H1 (cell line): ENCODE results near the gene TFR2. TPM values are rescaled to one million over a fixed set of nuclear protein-coding genes. Genes with fewer than 3 reads are reported as not detected.

Experiments used
- CTCF ChIA-PET: fragments of 300-600 bp; sonication (Branson Sonifier 250); formaldehyde crosslinking; loops from one replicate; lab custom pipeline; 2021; ENCODE audit not compliant: partially characterized antibody; lab: Charles Lee
- POLR2A ChIA-PET: fragments of 300-600 bp; sonication (Branson Sonifier 250); formaldehyde crosslinking; loops from one replicate; lab custom pipeline; 2021; ENCODE audit warnings: inconsistent platforms; ENCODE audit not compliant: partially characterized antibody; lab: Charles Lee
- DNase-seq, 2 experiments: peaks; one replicate each; pipeline versions ENCODE4 v3.0.0 to v3.0.0-alpha.2; 2010 to 2022; ENCODE audit warnings: low spot score in 2 of 2, low read depth in 1 of 2, mixed read lengths in 1 of 2
- FAIRE-seq: peaks from 2 replicates; lab custom pipeline; 2011; peaks lifted over from hg19 to GRCh38; lab: Jason Lieb, UNC
- H2AFZ ChIP-seq: 2 replicates; pipeline ENCODE4 v1.8.1; 2012; ENCODE audit warnings: low read length, inconsistent platforms
- H2AK5ac ChIP-seq: 2 replicates; pipeline ENCODE4 v1.6.1; 2013; ENCODE audit warnings: low read depth, low read length
- H2BK120ac ChIP-seq: replicated peaks from 2 replicates; pipeline ENCODE3; 2013; ENCODE audit warnings: low read depth, low read length, inconsistent platforms
- H2BK12ac ChIP-seq: 2 replicates; pipeline ENCODE4 v1.6.1; 2013; ENCODE audit warnings: low read depth, low read length
- H2BK15ac ChIP-seq: 2 replicates; pipeline ENCODE4 v1.6.1; 2013; ENCODE audit warnings: low read length
- H2BK20ac ChIP-seq: 2 replicates; pipeline ENCODE4 v1.6.1; 2013; ENCODE audit warnings: low read length
- H2BK5ac ChIP-seq: 2 replicates; pipeline ENCODE4 v1.6.1; 2013; ENCODE audit warnings: low read depth, low read length
- H3K14ac ChIP-seq: 2 replicates; pipeline ENCODE4 v1.6.1; 2013; ENCODE audit warnings: inconsistent platforms; ENCODE audit not compliant: insufficient read length
- H3K18ac ChIP-seq: 2 replicates; pipeline ENCODE4 v1.6.1; 2013; ENCODE audit warnings: low read length; ENCODE audit errors: extremely low read depth
- H3K23ac ChIP-seq: 2 replicates; pipeline ENCODE4 v1.6.1; 2013; ENCODE audit warnings: inconsistent platforms; ENCODE audit not compliant: insufficient read length
- H3K23me2 ChIP-seq: 2 replicates; pipeline ENCODE4 v1.6.1; 2013; ENCODE audit warnings: low read depth, low read length
- H3K27ac ChIP-seq: 2 replicates; pipeline ENCODE4 v1.6.1; 2011; ENCODE audit warnings: low read depth, low read length, inconsistent platforms
- H3K27me3 ChIP-seq, 4 experiments: replicated peaks in 1 of 4; 1 replicate in 1 of 4; 2 replicates in 3 of 4; pipeline versions ENCODE4 v1.6.1 to v1.8.1; 2011 to 2013; ENCODE audit warnings: low read length in 3 of 4, mild to moderate bottlenecking in 3 of 4, inconsistent platforms in 2 of 4, mixed read lengths in 2 of 4, moderate library complexity in 1 of 4; ENCODE audit not compliant: control insufficient read depth in 3 of 4, insufficient read depth in 3 of 4; ENCODE audit errors: extremely low read depth in 1 of 4
- H3K36me3 ChIP-seq, 4 experiments: 2 replicates each; pipeline versions ENCODE4 v1.6.1 to v1.8.1; 2011 to 2013; ENCODE audit warnings: mild to moderate bottlenecking in 4 of 4, low read length in 3 of 4, moderate library complexity in 2 of 4, control low read depth in 1 of 4, inconsistent platforms in 1 of 4; ENCODE audit not compliant: insufficient read depth in 4 of 4, control insufficient read depth in 2 of 4
- H3K4ac ChIP-seq: replicated peaks from 2 replicates; pipeline ENCODE3; 2013; ENCODE audit warnings: low read length, low read depth, mixed read lengths, inconsistent platforms; ENCODE audit not compliant: insufficient read length
- H3K4me1 ChIP-seq, 4 experiments: replicated peaks in 1 of 4; 1 replicate in 1 of 4; 2 replicates in 3 of 4; pipeline versions ENCODE4 v1.6.1 to v1.8.1; 2011 to 2013; ENCODE audit warnings: low read length in 3 of 4, inconsistent platforms in 2 of 4, mixed read lengths in 1 of 4; ENCODE audit not compliant: insufficient read depth in 4 of 4, control insufficient read depth in 3 of 4
- H3K4me2 ChIP-seq, 2 experiments: 2 replicates each; pipeline versions ENCODE4 v1.6.1 to v1.8.1; 2011 to 2013; ENCODE audit warnings: low read depth in 2 of 2, low read length in 2 of 2, control low read depth in 1 of 2, inconsistent platforms in 1 of 2, mild to moderate bottlenecking in 1 of 2; ENCODE audit not compliant: insufficient read depth in 1 of 2
- H3K4me3 ChIP-seq, 4 experiments: fragments of 200-600, 300-600 bp in 1 of 4; sonication (generic), shearing (Covaris generic), sonication (Bioruptor Twin) in 1 of 4; 2 replicates each; pipeline versions ENCODE4 v1.5.1 to v1.8.1; 2011 to 2016; ENCODE audit warnings: low read length in 4 of 4, low read depth in 3 of 4, control low read depth in 2 of 4, inconsistent platforms in 2 of 4, mild to moderate bottlenecking in 2 of 4, mixed read lengths in 1 of 4, moderate library complexity in 1 of 4; ENCODE audit not compliant: insufficient read depth in 2 of 4; ENCODE audit errors: extremely low read depth in 1 of 4
- H3K56ac ChIP-seq: replicated peaks from 2 replicates; pipeline ENCODE3; 2013; ENCODE audit warnings: low read depth, mild to moderate bottlenecking, mixed read lengths, low read length, inconsistent platforms; ENCODE audit not compliant: insufficient read length
- H3K79me1 ChIP-seq: 2 replicates; pipeline ENCODE4 v1.6.1; 2013; ENCODE audit warnings: low read depth, low read length, control low read depth
- H3K79me2 ChIP-seq, 2 experiments: 2 replicates each; pipeline versions ENCODE4 v1.6.1 to v1.8.1; 2012 to 2013; ENCODE audit warnings: low read length in 2 of 2, mild to moderate bottlenecking in 2 of 2, inconsistent platforms in 1 of 2; ENCODE audit not compliant: insufficient read depth in 2 of 2, control insufficient read depth in 1 of 2
- H3K9ac ChIP-seq, 4 experiments: replicated peaks in 1 of 4; 1 replicate in 1 of 4; 2 replicates in 3 of 4; pipeline versions ENCODE4 v1.6.1 to v1.8.1; 2011 to 2013; ENCODE audit warnings: low read depth in 3 of 4, low read length in 3 of 4, control low read depth in 2 of 4, mild to moderate bottlenecking in 2 of 4, moderate library complexity in 2 of 4, inconsistent platforms in 1 of 4; ENCODE audit errors: extremely low read depth in 1 of 4
- H3K9me3 ChIP-seq, 2 experiments: 2 replicates each; pipeline versions ENCODE4 v1.6.1 to v1.8.1; 2012 to 2013; ENCODE audit warnings: mild to moderate bottlenecking in 2 of 2, moderate library complexity in 2 of 2, control low read depth in 1 of 2, inconsistent platforms in 1 of 2, low read depth in 1 of 2, low read length in 1 of 2, mixed read lengths in 1 of 2; ENCODE audit not compliant: insufficient read depth in 2 of 2
- H4K20me1 ChIP-seq, 2 experiments: replicated peaks in 1 of 2; 2 replicates each; pipeline versions ENCODE3 to v1.8.1; 2011 to 2013; ENCODE audit warnings: inconsistent platforms in 2 of 2, low read length in 2 of 2, mild to moderate bottlenecking in 1 of 2; ENCODE audit not compliant: insufficient read depth in 2 of 2, control insufficient read depth in 1 of 2
- H4K5ac ChIP-seq: 2 replicates; pipeline ENCODE4 v1.6.1; 2013; ENCODE audit warnings: low read length, low read depth, mixed read lengths, inconsistent platforms; ENCODE audit not compliant: insufficient read length
- H4K8ac ChIP-seq: 2 replicates; pipeline ENCODE4 v1.8.0; 2013; ENCODE audit warnings: mild to moderate bottlenecking, moderate library complexity, low read length, inconsistent platforms; ENCODE audit not compliant: insufficient read depth; ENCODE audit errors: extremely low read depth
- H4K91ac ChIP-seq: replicated peaks from 2 replicates; pipeline ENCODE3; 2013; ENCODE audit warnings: low read length, mixed read lengths, inconsistent platforms; ENCODE audit not compliant: insufficient read length
- EGR1 ChIP-seq: IDR thresholded peaks from 2 replicates; pipeline ENCODE4 v1.6.1; 2011; ENCODE audit warnings: low read depth, low read length, borderline replicate concordance
- EP300 ChIP-seq, 2 experiments: IDR thresholded peaks; 1 replicate in 1 of 2; 2 replicates in 1 of 2; pipeline ENCODE4 v1.6.1; 2011 to 2012; ENCODE audit warnings: low read depth in 2 of 2, low read length in 2 of 2, mild to moderate bottlenecking in 2 of 2, borderline replicate concordance in 1 of 2, inconsistent platforms in 1 of 2, moderate library complexity in 1 of 2
- GABPA ChIP-seq: IDR thresholded peaks from 2 replicates; pipeline ENCODE4 v1.6.1; 2011; ENCODE audit warnings: mild to moderate bottlenecking, low read length, moderate library complexity, borderline replicate concordance; ENCODE audit not compliant: insufficient read depth
- KDM1A ChIP-seq: fragments of 200-600, 300-600 bp; sonication (generic); IDR thresholded peaks from 2 replicates; pipeline ENCODE4 v1.7.1; 2016; ENCODE audit warnings: mild to moderate bottlenecking, low read length, borderline replicate concordance
- POLR2AphosphoS5 ChIP-seq: IDR thresholded peaks from 2 replicates; pipeline ENCODE4 v1.6.1; 2011; ENCODE audit warnings: low read depth, low read length
- RNF2 ChIP-seq: fragments of 200-900, 300-1000 bp; sonication (generic); IDR thresholded peaks from 2 replicates; pipeline ENCODE4 v1.7.1; 2016; ENCODE audit warnings: borderline replicate concordance, low read depth, mild to moderate bottlenecking, antibody characterized with exemption, low read length; ENCODE audit not compliant: poor library complexity, severe bottlenecking; ENCODE audit errors: missing control alignments
- RXRA ChIP-seq: IDR thresholded peaks from 2 replicates; pipeline ENCODE4 v1.6.1; 2011; ENCODE audit warnings: low read depth, mild to moderate bottlenecking, low read length, moderate library complexity; ENCODE audit not compliant: insufficient read depth
- WGBS, 2 experiments: shearing (Covaris generic) in 1 of 2; methylation state at CpG; one replicate each; pipeline versions ENCODE4 v1.1.6 to v1.1.7; 2013 to 2015; ENCODE audit warnings: low lambda C conversion rate in 2 of 2, mixed read lengths in 2 of 2, inconsistent platforms in 1 of 2, low coverage in 1 of 2, missing lambda C conversion rate in 1 of 2; ENCODE audit not compliant: insufficient replicate concordance in 2 of 2, insufficient coverage in 1 of 2, insufficient read length in 1 of 2; ENCODE audit errors: extremely low coverage in 1 of 2, missing lambda C conversion rate in 1 of 2; 5-methylcytosine and 5-hydroxymethylcytosine counted together
- polyA plus RNA-seq, 7 experiments: library from polyadenylated mRNA; depleted of rRNA in 3 of 7; stranded (reverse) in 5 of 7; unstranded in 2 of 7; fragments of >200 nt in 5 of 7; fragments of 200-250 nt in 2 of 7; gene quantifications; 1 replicate in 5 of 7; 2 replicates in 1 of 7; 4 replicates in 1 of 7; pipeline versions ENCODE4 v1.2.1 to v1.2.3, GENCODE V29; 2011 to 2013; ENCODE audit warnings: missing spikeins in 2 of 7, mixed read lengths in 2 of 7
- total RNA-seq: library from RNA; stranded (reverse); fragmentation: NEBNext Ultra II Directional; extraction: Animal tissue kit (Norgen Biotek cat#: 25700); gene quantifications from 2 replicates; pipeline ENCODE4 v1.2.1, GENCODE V29; 2021
- TF ChIP-seq, protein P1 (sequence below): IDR thresholded peaks from 2 replicates; pipeline ENCODE4 v1.6.1; 2012; ENCODE audit warnings: low read length, inconsistent platforms

The TFR2 gene
- total and polyA plus RNA-seq, 2 of the 8 experiments (the other 6 are each of a cell fraction or from before 2014, with no cell fraction given) = 4.6 to 5.7 TPM

DNA sequence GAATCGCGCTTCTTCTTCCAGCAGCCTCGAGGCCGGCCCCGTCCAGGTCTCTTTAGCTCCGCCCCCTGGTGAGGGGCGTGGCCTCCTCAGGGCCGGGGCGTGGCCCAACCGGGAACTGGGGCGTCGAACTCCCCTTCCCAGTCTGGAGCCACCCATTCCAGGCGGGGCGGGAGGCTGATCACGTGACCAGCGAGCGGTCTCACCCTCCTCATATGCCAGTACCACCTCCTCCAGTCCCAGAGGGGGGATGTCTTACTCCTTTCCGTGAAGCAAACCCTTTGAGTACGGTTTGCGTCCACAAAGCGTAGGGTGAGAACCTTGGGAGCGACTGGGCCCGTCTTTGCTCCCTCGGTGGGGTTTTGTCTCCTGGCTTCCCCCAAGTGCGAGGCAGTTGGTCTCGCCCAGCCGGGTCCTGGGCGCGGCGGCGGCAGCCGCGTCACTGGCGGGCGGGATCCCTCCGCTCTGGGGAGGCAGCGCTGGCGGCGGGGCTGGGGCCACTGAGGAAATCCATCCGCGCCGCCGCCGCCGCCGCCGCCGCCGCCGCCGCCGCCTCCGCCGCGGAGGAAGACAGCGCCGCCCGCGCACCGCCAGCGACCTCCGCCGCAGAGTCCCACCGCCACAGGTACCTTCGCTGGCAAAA is 32.1 kb upstream of the TFR2 start, which contains the start of gene GNB2:
TSS of gene GNB2 (plus strand) at position 439 of the 640 bp plus-strand sequence. CDS start 2,526 bp downstream, outside the sequence.
- 3% methylated on average over 33 of the region's 65 CpGs; no CpG with 5 or more reads in 1 of the 2 experiments for WGBS, 2 experiments
- Histone ChIP-seq H2BK12ac (peak within 1 kb of the TSS; percentile 99), H3K4me1 (peaks cover 0 to 3% (median 0%) of the 10 kb centered on the region in 4 experiments; a peak in 2 of 7 replicates), H3K4me2 (peak within 1 kb of the TSS; percentile 58 to 99), H2BK20ac (0 out of 2 replicates have a peak within 1 kb of the TSS, but pooled peaks have one; percentile 92), H3K4ac (peak within 1 kb of the TSS; percentile 40), H3K27ac (peak within 1 kb of the TSS; percentile 100), H3K14ac (no peak within 1 kb of the TSS), H2BK120ac (peak within 1 kb of the TSS; percentile 75), H3K79me1 (peaks cover 3% of the 10 kb centered on the region), H3K79me2 (no peaks in the 10 kb centered on the region), H3K23ac (no peak within 1 kb of the TSS), H3K23me2 (peaks cover 11% of the 10 kb centered on the region; the same call in 1 of the 2 replicates), H3K9ac (peak within 1 kb of the TSS; percentile 52 to 99 (median 96)), H4K91ac (peak within 1 kb of the TSS; percentile 85), H3K27me3 (peaks cover 0 to 8% (median 6%) of the 10 kb centered on the region in 4 experiments; a peak in 4 of 7 replicates), H2AK5ac (no peak within 1 kb of the TSS), H2AFZ (peak within 1 kb of the TSS; percentile 100), H3K9me3 (no peaks in the 10 kb centered on the region), H3K4me3 (peak within 1 kb of the TSS; percentile 72 to 99 (median 82)), H2BK5ac (peak within 1 kb of the TSS; percentile 99), H4K5ac (peak within 1 kb of the TSS; percentile 96), H2BK15ac (peak within 1 kb of the TSS; percentile 100), H4K20me1 (peaks cover 10 to 16% of the 10 kb centered on the region in 2 experiments), H4K8ac (peak within 1 kb of the TSS; percentile 99; the same call in 1 of the 2 replicates), H3K18ac (peak within 1 kb of the TSS; percentile 95), H3K56ac (peak within 1 kb of the TSS; percentile 92), H3K36me3 (peaks cover 0 to 20% (median 11%) of the 10 kb centered on the region in 4 experiments; a peak in 6 of 8 replicates)
- DNase-seq = peak; percentile 95 to 100
- CTCF ChIA-PET = interaction anchor here (0.6 to 2.2 kb wide), 5 partner anchors 10 to 116 kb away, joined by 3 to 7 read pairs (median 4); no protein-coding TSS in a partner anchor
- POLR2A ChIA-PET = interaction anchor here (0.6 to 1.0 kb wide), 9 partner anchors 7 to 70 kb away, joined by 3 to 8 read pairs (median 4); no protein-coding TSS in a partner anchor
- FAIRE-seq = no peak
- TF ChIP-seq RXRA (no peak), EGR1 (0 out of 2 replicates have a peak, but pooled peaks have one; percentile 60), POLR2AphosphoS5 (no peak; the same call in 1 of the 2 replicates), RNF2 (no peak), GABPA (0 out of 2 replicates have a peak, but pooled peaks have one; percentile 57), KDM1A (no peak), EP300 (IDR thresholded peaks at IDR 0.05; ENCODE audit: borderline replicate concordance in 1 of 2, low read depth in 2 of 2, low read length in 2 of 2) (peak in 1 of 2 experiments; percentile 99; a peak in 2 of 3 replicates)
- TF ChIP-seq, protein P1, sequence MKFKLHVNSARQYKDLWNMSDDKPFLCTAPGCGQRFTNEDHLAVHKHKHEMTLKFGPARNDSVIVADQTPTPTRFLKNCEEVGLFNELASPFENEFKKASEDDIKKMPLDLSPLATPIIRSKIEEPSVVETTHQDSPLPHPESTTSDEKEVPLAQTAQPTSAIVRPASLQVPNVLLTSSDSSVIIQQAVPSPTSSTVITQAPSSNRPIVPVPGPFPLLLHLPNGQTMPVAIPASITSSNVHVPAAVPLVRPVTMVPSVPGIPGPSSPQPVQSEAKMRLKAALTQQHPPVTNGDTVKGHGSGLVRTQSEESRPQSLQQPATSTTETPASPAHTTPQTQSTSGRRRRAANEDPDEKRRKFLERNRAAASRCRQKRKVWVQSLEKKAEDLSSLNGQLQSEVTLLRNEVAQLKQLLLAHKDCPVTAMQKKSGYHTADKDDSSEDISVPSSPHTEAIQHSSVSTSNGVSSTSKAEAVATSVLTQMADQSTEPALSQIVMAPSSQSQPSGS = no peak
